GM12892 (cell line): Measurements from ENCODE around the gene CD302.

Source experiments
- POLR2A ChIP-seq: IDR thresholded peaks from 2 replicates; pipeline ENCODE4 v1.6.1; 2011; ENCODE audit warnings: low read depth, low read length, control low read depth
- POLR2AphosphoS5 ChIP-seq: IDR thresholded peaks from 2 replicates; pipeline ENCODE4 v1.6.1; 2011; ENCODE audit warnings: low read depth, low read length, control low read depth
- TAF1 ChIP-seq: IDR thresholded peaks from 2 replicates; pipeline ENCODE4 v1.6.1; 2011; ENCODE audit warnings: low read depth, mild to moderate bottlenecking, control low read depth, low read length, borderline replicate concordance

GRCh38 chr2:159840616-159841015, 42.6 kb upstream of the CD302 start:
- TF ChIP-seq POLR2A = no peak
- TF ChIP-seq POLR2AphosphoS5 = no peak
- TF ChIP-seq TAF1 = no peak
